HG03439 (cell line): Measurements from ENCODE around the gene CLMP.
"Not testable (repeated sequence)": the region's sequence is repeated elsewhere in the genome, so short reads cannot be mapped to it uniquely, and the experiment has no call there.

Source experiments
- ATAC-seq: cut with Tn5 transposase; IDR thresholded peaks from one replicate; pipeline ENCODE4 v1.9.1; 2021; ENCODE audit warnings: mild to moderate bottlenecking, moderate library complexity; ENCODE audit not compliant: unreplicated experiment

Gene CLMP

GRCh38 chr11:123137431-123138224 lies 57.4 kb downstream of the CLMP start:
- ATAC-seq, result no peak

GRCh38 chr11:123135863-123136446 lies 59.1 kb downstream of the CLMP start:
- no peak for ATAC-seq

- ATAC-seq, result no peak
These were observed 62.2 kb downstream of the CLMP start for GRCh38 chr11:123132881-123133280.

- ATAC-seq, result not testable (repeated sequence)
These were observed 62.8 kb downstream of the CLMP start for GRCh38 chr11:123132034-123132766.

GRCh38 chr11:123129920-123130319 lies 65.1 kb downstream of the CLMP start:
- no peak for ATAC-seq

- ATAC-seq, result no peak
These were observed 69.9 kb downstream of the CLMP start for GRCh38 chr11:123125169-123125568.

GRCh38 chr11:123122852-123123251 lies 72.2 kb downstream of the CLMP start:
- ATAC-seq, result no peak

GRCh38 chr11:123122341-123122740 lies 72.7 kb downstream of the CLMP start:
- no peak for ATAC-seq

GRCh38 chr11:123116486-123116885 lies 78.6 kb downstream of the CLMP start:
- ATAC-seq, result no peak

GRCh38 chr11:123111465-123111864 lies 83.6 kb downstream of the CLMP start:
- ATAC-seq, result no peak

GRCh38 chr11:123110397-123110796 lies 84.7 kb downstream of the CLMP start:
- no peak for ATAC-seq

- ATAC-seq, result no peak
These were observed 87.0 kb downstream of the CLMP start for GRCh38 chr11:123107945-123108495.

GRCh38 chr11:123104697-123105096 lies 90.4 kb downstream of the CLMP start:
- no peak for ATAC-seq

GRCh38 chr11:123103326-123103980 lies 91.6 kb downstream of the CLMP start:
- no peak for ATAC-seq

- ATAC-seq, result no peak
These were observed 94.5 kb downstream of the CLMP start for GRCh38 chr11:123100379-123101085.

GRCh38 chr11:123098990-123099389 lies 96.1 kb downstream of the CLMP start:
- ATAC-seq, result no peak

GRCh38 chr11:123093739-123094138 lies 101.3 kb downstream of the CLMP start:
- no peak for ATAC-seq

- no peak for ATAC-seq
These were observed 103.5 kb downstream of the CLMP start for GRCh38 chr11:123091506-123091905.

- ATAC-seq, result not testable (repeated sequence)
These were observed 104.9 kb downstream of the CLMP start for GRCh38 chr11:123090168-123090567.

GRCh38 chr11:123088896-123089295 lies 106.2 kb downstream of the CLMP start:
- not testable (repeated sequence) for ATAC-seq
